HEK293 (cell line): ENCODE results near the gene ACSL5.

Source experiments
- CTCF ChIA-PET: fragments of 350-600 bp; formaldehyde crosslinking; extraction: SDS; loops from one replicate; lab custom pipeline; 2021; ENCODE audit warnings: antibody characterized with exemption; lab: Yijun Ruan, JAX
- POLR2A ChIA-PET: fragments of 300-600 bp; formaldehyde crosslinking; extraction: SDS; loops from one replicate; lab custom pipeline; 2020; ENCODE audit warnings: antibody characterized with exemption, inconsistent platforms; lab: Yijun Ruan, JAX
- H3K27ac ChIP-seq: fragments of 200-500 bp; sonication (Bioruptor generic); 2 replicates; pipeline ENCODE4 v1.5.1; 2014; ENCODE audit warnings: low read depth, low read length, control low read depth, inconsistent platforms; ENCODE audit errors: extremely low read depth
- H3K36me3 ChIP-seq, 2 experiments: fragments of 200-500 bp in 1 of 2; sonication (Bioruptor generic) in 1 of 2; 1 replicate in 1 of 2; 2 replicates in 1 of 2; pipeline ENCODE4 v1.5.1; 2014 to 2017; ENCODE audit warnings: inconsistent platforms in 2 of 2, low read length in 2 of 2; ENCODE audit not compliant: control insufficient read depth in 2 of 2, insufficient read depth in 1 of 2
- H3K4me1 ChIP-seq: fragments of 200-500 bp; sonication (Bioruptor generic); 2 replicates; pipeline ENCODE4 v1.5.1; 2014; ENCODE audit warnings: mild to moderate bottlenecking, low read length, inconsistent platforms; ENCODE audit not compliant: control insufficient read depth, insufficient read depth
- H3K4me3 ChIP-seq: 2 replicates; pipeline ENCODE4 v1.5.1; 2011; ENCODE audit warnings: low read depth, mild to moderate bottlenecking, control low read depth, low read length, moderate library complexity
- H3K9me3 ChIP-seq: fragments of 200-500 bp; sonication (Bioruptor generic); 2 replicates; pipeline ENCODE4 v1.5.1; 2014; ENCODE audit warnings: low read depth, low read length, inconsistent platforms; ENCODE audit not compliant: control insufficient read depth, insufficient read depth
- EGR2 ChIP-seq: fragments of 450-650 bp; formaldehyde crosslinking; IDR thresholded peaks from 2 replicates; pipeline ENCODE4 v1.5.1; 2016; ENCODE audit warnings: low read depth, missing biosample characterization, missing genetic modification characterization
- FEZF1 ChIP-seq: fragments of 450-650 bp; formaldehyde crosslinking; IDR thresholded peaks from 2 replicates; pipeline ENCODE4 v1.5.1; 2016; ENCODE audit warnings: missing biosample characterization, missing genetic modification characterization
- GLIS2 ChIP-seq: fragments of 450-650 bp; formaldehyde crosslinking; IDR thresholded peaks from 2 replicates; pipeline ENCODE4 v1.5.1; 2016; ENCODE audit warnings: missing biosample characterization, missing genetic modification characterization
- KLF1 ChIP-seq: fragments of 450-650 bp; formaldehyde crosslinking; IDR thresholded peaks from 2 replicates; pipeline ENCODE4 v1.5.1; 2016; ENCODE audit warnings: missing biosample characterization, missing genetic modification characterization
- REPIN1 ChIP-seq: fragments of 450-650 bp; formaldehyde crosslinking; IDR thresholded peaks from 2 replicates; pipeline ENCODE4 v1.5.1; 2017; ENCODE audit warnings: missing biosample characterization, missing genetic modification characterization, low read depth
- YY2 ChIP-seq: fragments of 450-650 bp; formaldehyde crosslinking; IDR thresholded peaks from 2 replicates; pipeline ENCODE4 v1.5.1; 2016; ENCODE audit warnings: missing biosample characterization, missing genetic modification characterization
- ZFHX2 ChIP-seq: fragments of 450-650 bp; formaldehyde crosslinking; conservative IDR thresholded peaks from 2 replicates; pipeline ENCODE4 v1.5.1; 2016; ENCODE audit warnings: missing biosample characterization, missing genetic modification characterization
- ZNF112 ChIP-seq: fragments of 450-650 bp; formaldehyde crosslinking; IDR thresholded peaks from 2 replicates; pipeline ENCODE4 v1.5.0; 2017; ENCODE audit warnings: missing biosample characterization, missing genetic modification characterization
- ZNF140 ChIP-seq: fragments of 450-650 bp; formaldehyde crosslinking; IDR thresholded peaks from 2 replicates; pipeline ENCODE4 v1.5.1; 2016; ENCODE audit warnings: missing biosample characterization, missing genetic modification characterization
- ZNF155 ChIP-seq: fragments of 450-650 bp; formaldehyde crosslinking; IDR thresholded peaks from 2 replicates; pipeline ENCODE4 v1.5.1; 2016; ENCODE audit warnings: missing biosample characterization, missing genetic modification characterization
- ZNF169 ChIP-seq: fragments of 450-650 bp; formaldehyde crosslinking; IDR thresholded peaks from 2 replicates; pipeline ENCODE4 v1.5.1; 2016; ENCODE audit warnings: missing biosample characterization, missing genetic modification characterization
- ZNF202 ChIP-seq: fragments of 450-650 bp; formaldehyde crosslinking; IDR thresholded peaks from 2 replicates; pipeline ENCODE4 v1.5.1; 2016; ENCODE audit warnings: missing biosample characterization, missing genetic modification characterization, borderline replicate concordance
- ZNF211 ChIP-seq: fragments of 450-650 bp; formaldehyde crosslinking; IDR thresholded peaks from 2 replicates; pipeline ENCODE4 v1.5.1; 2016; ENCODE audit warnings: low read depth, missing biosample characterization, missing genetic modification characterization
- ZNF416 ChIP-seq: fragments of 450-650 bp; formaldehyde crosslinking; IDR thresholded peaks from 2 replicates; pipeline ENCODE4 v1.5.1; 2016; ENCODE audit warnings: missing biosample characterization, missing genetic modification characterization
- ZNF48 ChIP-seq: fragments of 450-650 bp; formaldehyde crosslinking; IDR thresholded peaks from 2 replicates; pipeline ENCODE4 v1.5.1; 2016; ENCODE audit warnings: missing biosample characterization, missing genetic modification characterization
- ZNF529 ChIP-seq: fragments of 450-650 bp; formaldehyde crosslinking; IDR thresholded peaks from 2 replicates; pipeline ENCODE4 v1.5.1; 2017; ENCODE audit warnings: missing genetic modification characterization, missing biosample characterization; ENCODE audit not compliant: insufficient replicate concordance
- ZNF544 ChIP-seq: fragments of 450-650 bp; formaldehyde crosslinking; IDR thresholded peaks from 2 replicates; pipeline ENCODE4 v1.5.0; 2017; ENCODE audit warnings: missing biosample characterization, missing genetic modification characterization
- ZNF596 ChIP-seq: fragments of 450-650 bp; IDR thresholded peaks from 2 replicates; pipeline ENCODE4 v1.5.0; 2018; ENCODE audit warnings: missing biosample characterization, mild to moderate bottlenecking, missing genetic modification characterization, moderate library complexity
- ZNF629 ChIP-seq: fragments of 450-650 bp; formaldehyde crosslinking; IDR thresholded peaks from 2 replicates; pipeline ENCODE4 v1.5.1; 2017; ENCODE audit warnings: missing biosample characterization, missing genetic modification characterization
- ZNF677 ChIP-seq: fragments of 450-650 bp; IDR thresholded peaks from 2 replicates; pipeline ENCODE4 v1.5.0; 2018; ENCODE audit warnings: missing biosample characterization, mild to moderate bottlenecking, missing genetic modification characterization, moderate library complexity
- ZNF843 ChIP-seq: fragments of 450-650 bp; formaldehyde crosslinking; IDR thresholded peaks from 2 replicates; pipeline ENCODE4 v1.5.1; 2016; ENCODE audit warnings: missing biosample characterization, missing genetic modification characterization
- TF ChIP-seq, protein P1 (sequence below): fragments of 450-650 bp; formaldehyde crosslinking; IDR thresholded peaks from 2 replicates; pipeline ENCODE4 v1.5.1; 2016; ENCODE audit warnings: missing biosample characterization, missing genetic modification characterization
- TF ChIP-seq, protein P2 (sequence below): fragments of 450-650 bp; formaldehyde crosslinking; IDR thresholded peaks from 2 replicates; pipeline ENCODE4 v1.5.1; 2016; ENCODE audit warnings: missing biosample characterization, missing genetic modification characterization
- TF ChIP-seq, protein P3 (sequence below): fragments of 450-650 bp; formaldehyde crosslinking; IDR thresholded peaks from 2 replicates; pipeline ENCODE4 v1.5.1; 2016; ENCODE audit warnings: missing biosample characterization, missing genetic modification characterization
- TF ChIP-seq, protein P4 (sequence below): fragments of 450-650 bp; formaldehyde crosslinking; IDR thresholded peaks from 2 replicates; pipeline ENCODE4 v1.5.1; 2016; ENCODE audit warnings: missing biosample characterization, missing genetic modification characterization, borderline replicate concordance

The ACSL5 gene

DNA sequence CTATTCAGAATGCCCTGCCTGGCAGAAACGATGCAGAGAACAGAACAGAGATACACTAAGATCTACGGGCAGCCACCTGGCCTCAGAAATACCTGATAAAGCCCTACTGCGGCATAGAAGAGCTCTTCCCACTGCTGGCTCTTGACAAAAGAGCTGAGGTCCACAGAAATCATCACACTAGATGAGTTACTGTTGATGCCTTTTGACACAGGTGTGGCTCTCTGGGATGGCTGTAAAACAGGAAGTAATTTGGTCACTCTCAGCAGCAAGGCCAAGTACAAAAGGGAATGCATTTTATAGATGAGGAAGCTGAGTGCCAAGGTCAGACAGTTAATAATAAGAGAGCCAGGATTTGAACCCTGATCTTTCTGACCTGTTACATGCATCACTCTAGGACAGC, 35.0 kb upstream of the ACSL5 start (continued):
- TF ChIP-seq ZNF48 (tag by site-specific recombination) = no peak
- TF ChIP-seq, protein P1, sequence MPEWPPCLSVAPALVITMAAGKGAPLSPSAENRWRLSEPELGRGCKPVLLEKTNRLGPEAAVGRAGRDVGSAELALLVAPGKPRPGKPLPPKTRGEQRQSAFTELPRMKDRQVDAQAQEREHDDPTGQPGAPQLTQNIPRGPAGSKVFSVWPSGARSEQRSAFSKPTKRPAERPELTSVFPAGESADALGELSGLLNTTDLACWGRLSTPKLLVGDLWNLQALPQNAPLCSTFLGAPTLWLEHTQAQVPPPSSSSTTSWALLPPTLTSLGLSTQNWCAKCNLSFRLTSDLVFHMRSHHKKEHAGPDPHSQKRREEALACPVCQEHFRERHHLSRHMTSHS (tag by site-specific recombination) = no peak
- TF ChIP-seq FEZF1 (tag by site-specific recombination) = no peak
- TF ChIP-seq ZNF843 = no peak
- TF ChIP-seq ZFHX2 (tag by site-specific recombination) = no peak
- TF ChIP-seq ZNF544 (tag by site-specific recombination) = no peak

DNA sequence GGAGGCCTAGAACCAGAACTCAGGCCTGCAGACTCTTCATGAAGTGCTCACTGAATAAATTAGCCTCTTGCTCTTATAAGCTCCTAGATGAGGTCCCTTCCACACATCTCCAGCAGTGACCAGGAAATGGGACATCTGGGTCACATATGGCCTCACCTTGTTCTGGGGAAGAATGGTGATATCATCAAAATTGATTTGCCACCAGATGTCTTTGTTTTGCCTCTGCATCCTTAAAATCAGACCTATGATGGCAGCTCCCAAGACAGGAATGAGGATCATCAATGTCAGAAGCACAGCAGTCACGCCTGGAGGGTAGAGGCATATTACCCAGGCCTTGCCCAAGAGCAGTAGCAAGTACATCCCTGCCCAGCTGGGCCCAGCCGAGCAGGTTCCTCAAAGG, 33.3 kb upstream of the ACSL5 start:
- TF ChIP-seq ZNF211 (tag by site-specific recombination) = no peak
- TF ChIP-seq, protein P2, sequence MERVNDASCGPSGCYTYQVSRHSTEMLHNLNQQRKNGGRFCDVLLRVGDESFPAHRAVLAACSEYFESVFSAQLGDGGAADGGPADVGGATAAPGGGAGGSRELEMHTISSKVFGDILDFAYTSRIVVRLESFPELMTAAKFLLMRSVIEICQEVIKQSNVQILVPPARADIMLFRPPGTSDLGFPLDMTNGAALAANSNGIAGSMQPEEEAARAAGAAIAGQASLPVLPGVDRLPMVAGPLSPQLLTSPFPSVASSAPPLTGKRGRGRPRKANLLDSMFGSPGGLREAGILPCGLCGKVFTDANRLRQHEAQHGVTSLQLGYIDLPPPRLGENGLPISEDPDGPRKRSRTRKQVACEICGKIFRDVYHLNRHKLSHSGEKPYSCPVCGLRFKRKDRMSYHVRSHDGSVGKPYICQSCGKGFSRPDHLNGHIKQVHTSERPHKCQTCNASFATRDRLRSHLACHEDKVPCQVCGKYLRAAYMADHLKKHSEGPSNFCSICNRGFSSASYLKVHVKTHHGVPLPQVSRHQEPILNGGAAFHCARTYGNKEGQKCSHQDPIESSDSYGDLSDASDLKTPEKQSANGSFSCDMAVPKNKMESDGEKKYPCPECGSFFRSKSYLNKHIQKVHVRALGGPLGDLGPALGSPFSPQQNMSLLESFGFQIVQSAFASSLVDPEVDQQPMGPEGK (tag by site-specific recombination) = no peak
- no peak for TF ChIP-seq EGR2
- TF ChIP-seq, protein P3, sequence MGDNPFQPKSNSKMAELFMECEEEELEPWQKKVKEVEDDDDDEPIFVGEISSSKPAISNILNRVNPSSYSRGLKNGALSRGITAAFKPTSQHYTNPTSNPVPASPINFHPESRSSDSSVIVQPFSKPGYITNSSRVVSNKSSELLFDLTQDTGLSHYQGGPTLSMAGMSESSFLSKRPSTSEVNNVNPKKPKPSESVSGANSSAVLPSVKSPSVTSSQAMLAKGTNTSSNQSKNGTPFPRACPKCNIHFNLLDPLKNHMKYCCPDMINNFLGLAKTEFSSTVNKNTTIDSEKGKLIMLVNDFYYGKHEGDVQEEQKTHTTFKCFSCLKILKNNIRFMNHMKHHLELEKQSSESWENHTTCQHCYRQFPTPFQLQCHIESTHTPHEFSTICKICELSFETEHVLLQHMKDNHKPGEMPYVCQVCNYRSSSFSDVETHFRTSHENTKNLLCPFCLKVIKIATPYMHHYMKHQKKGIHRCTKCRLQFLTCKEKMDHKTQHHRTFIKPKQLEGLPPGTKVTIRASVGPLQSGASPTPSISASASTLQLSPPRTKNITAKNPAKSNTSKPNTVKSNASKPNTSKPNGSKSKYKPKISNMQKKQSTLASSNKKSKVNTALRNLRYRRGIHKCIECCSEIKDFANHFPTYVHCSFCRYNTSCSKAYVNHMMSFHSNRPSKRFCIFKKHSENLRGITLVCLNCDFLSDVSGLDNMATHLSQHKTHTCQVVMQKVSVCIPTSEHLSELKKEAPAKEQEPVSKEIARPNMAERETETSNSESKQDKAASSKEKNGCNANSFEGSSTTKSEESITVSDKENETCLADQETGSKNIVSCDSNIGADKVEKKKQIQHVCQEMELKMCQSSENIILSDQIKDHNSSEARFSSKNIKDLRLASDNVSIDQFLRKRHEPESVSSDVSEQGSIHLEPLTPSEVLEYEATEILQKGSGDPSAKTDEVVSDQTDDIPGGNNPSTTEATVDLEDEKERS (tag by site-specific recombination) = no peak
- TF ChIP-seq YY2 = no peak
- no peak for TF ChIP-seq ZNF677 (tag by site-specific recombination)
- no peak for TF ChIP-seq GLIS2
- no peak for TF ChIP-seq ZNF544 (tag by site-specific recombination)
- TF ChIP-seq ZNF529 (tag by site-specific recombination) = no peak
- TF ChIP-seq ZNF596 (tag by site-specific recombination) = no peak
- TF ChIP-seq KLF1 = no peak
- no peak for TF ChIP-seq ZNF140 (tag by site-specific recombination)
- TF ChIP-seq ZNF202 (tag by site-specific recombination) = no peak
- TF ChIP-seq ZNF416 (tag by site-specific recombination) = no peak
- TF ChIP-seq ZNF169 (tag by site-specific recombination) = no peak
- TF ChIP-seq REPIN1 = no peak
- no peak for TF ChIP-seq ZNF155 (tag by site-specific recombination)
- TF ChIP-seq, protein P4, sequence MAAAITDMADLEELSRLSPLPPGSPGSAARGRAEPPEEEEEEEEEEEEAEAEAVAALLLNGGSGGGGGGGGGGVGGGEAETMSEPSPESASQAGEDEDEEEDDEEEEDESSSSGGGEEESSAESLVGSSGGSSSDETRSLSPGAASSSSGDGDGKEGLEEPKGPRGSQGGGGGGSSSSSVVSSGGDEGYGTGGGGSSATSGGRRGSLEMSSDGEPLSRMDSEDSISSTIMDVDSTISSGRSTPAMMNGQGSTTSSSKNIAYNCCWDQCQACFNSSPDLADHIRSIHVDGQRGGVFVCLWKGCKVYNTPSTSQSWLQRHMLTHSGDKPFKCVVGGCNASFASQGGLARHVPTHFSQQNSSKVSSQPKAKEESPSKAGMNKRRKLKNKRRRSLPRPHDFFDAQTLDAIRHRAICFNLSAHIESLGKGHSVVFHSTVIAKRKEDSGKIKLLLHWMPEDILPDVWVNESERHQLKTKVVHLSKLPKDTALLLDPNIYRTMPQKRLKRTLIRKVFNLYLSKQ (tag by site-specific recombination) = no peak
- no peak for TF ChIP-seq ZNF629 (tag by site-specific recombination)
- no peak for TF ChIP-seq ZNF112
- TF ChIP-seq, all 188 proteins: peak for 0
- CTCF ChIA-PET = no interaction called here
- POLR2A ChIA-PET = interaction anchor here (0.6 kb wide), 1 partner anchor 73 kb away, joined by 8 read pairs; no protein-coding TSS in a partner anchor

More for the DNA sequence above, 33.3 kb upstream of the ACSL5 start:
- Histone ChIP-seq H3K36me3 (no peaks in the 10 kb centered on the region), H3K9me3 (no peaks in the 10 kb centered on the region), H3K27ac (no peak overlapping the region), H3K4me3 (no peak overlapping the region), H3K4me1 (no peaks in the 10 kb centered on the region)
